Caco-2 (cell line): Measurements from ENCODE around the gene CST7. TPM values are rescaled to one million over a fixed set of nuclear protein-coding genes. Genes with fewer than 3 reads are reported as not detected.

Experiments
- BruUV-seq: library from RNA; stranded (reverse); fragments of 400-500 nt; replicated peaks from 2 replicates; lab custom pipeline; 2021; lab: Mats Ljungman, UMichigan
- CTCF ChIA-PET: fragments of 300-600 bp; sonication (Branson Sonifier 250); formaldehyde crosslinking; loops from one replicate; lab custom pipeline; 2022; ENCODE audit warnings: antibody characterized with exemption; lab: Charles Lee
- POLR2A ChIA-PET: fragments of 300-600 bp; sonication (Branson Sonifier 250); formaldehyde crosslinking; loops from one replicate; lab custom pipeline; 2022; ENCODE audit warnings: antibody characterized with exemption; lab: Charles Lee
- DNase-seq, 2 experiments: peaks; one replicate each; pipeline versions ENCODE4 v3.0.0 to v3.0.0-alpha.2; 2020 to 2022
- H3K27me3 ChIP-seq: replicated peaks from 2 replicates; pipeline ENCODE4 v1.6.0; 2011; ENCODE audit warnings: low read length; ENCODE audit not compliant: control insufficient read depth, insufficient read depth
- H3K36me3 ChIP-seq: 2 replicates; pipeline ENCODE4 v1.5.1; 2011; ENCODE audit warnings: low read length; ENCODE audit not compliant: control insufficient read depth, insufficient read depth
- H3K4me1 ChIP-seq: fragments of 250-450 bp; sonication (Bioruptor Pico); 2 replicates; pipeline ENCODE4 v1.5.1; 2020; ENCODE audit warnings: mild to moderate bottlenecking
- H3K4me3 ChIP-seq: 2 replicates; pipeline ENCODE4 v1.5.1; 2011; ENCODE audit warnings: low read depth, mild to moderate bottlenecking, control low read depth, low read length
- H3K9me3 ChIP-seq: fragments of 250-450 bp; sonication (Bioruptor Pico); 2 replicates; pipeline ENCODE4 v1.5.1; 2020; ENCODE audit warnings: mild to moderate bottlenecking, moderate library complexity
- H3K27ac Mint-ChIP-seq: one replicate; pipeline ENCODE4 v1.8.0; 2022; ENCODE audit warnings: mixed read lengths; ENCODE audit not compliant: unreplicated experiment
- H3K27me3 Mint-ChIP-seq: one replicate; pipeline ENCODE4 v1.8.0; 2022; ENCODE audit warnings: mixed read lengths; ENCODE audit not compliant: insufficient read depth, unreplicated experiment
- H3K36me3 Mint-ChIP-seq: one replicate; pipeline ENCODE4 v1.8.0; 2022; ENCODE audit warnings: mild to moderate bottlenecking, mixed read lengths; ENCODE audit not compliant: insufficient read depth, unreplicated experiment
- H3K4me1 Mint-ChIP-seq: one replicate; pipeline ENCODE4 v1.8.0; 2022; ENCODE audit warnings: low read depth, mixed read lengths; ENCODE audit not compliant: unreplicated experiment
- H3K4me3 Mint-ChIP-seq: one replicate; pipeline ENCODE4 v1.8.0; 2022; ENCODE audit warnings: mild to moderate bottlenecking, moderate library complexity, mixed read lengths; ENCODE audit not compliant: unreplicated experiment
- H3K9me3 Mint-ChIP-seq: one replicate; pipeline ENCODE4 v1.8.0; 2022; ENCODE audit warnings: mixed read lengths; ENCODE audit not compliant: unreplicated experiment
- CTCF ChIP-seq, 2 experiments: fragments of 200-600 bp in 1 of 2; IDR thresholded peaks; 1 replicate in 1 of 2; 2 replicates in 1 of 2; pipeline versions ENCODE4 v1.5.1 to v1.8.0; 2011 to 2022; ENCODE audit warnings: antibody characterized with exemption in 1 of 2, control low read depth in 1 of 2, inconsistent platforms in 1 of 2, low read depth in 1 of 2, low read length in 1 of 2, mild to moderate bottlenecking in 1 of 2, moderate library complexity in 1 of 2; ENCODE audit not compliant: insufficient read depth in 1 of 2, severe bottlenecking in 1 of 2, unreplicated experiment in 1 of 2
- intact Hi-C: fragments of 100-400 bp; cut with micrococcal nuclease; formaldehyde crosslinking; loops from one replicate; pipeline ENCODE4 v1.10.0; 2022; ENCODE audit not compliant: unreplicated experiment
- total RNA-seq: library from RNA; stranded (reverse); gene quantifications from 2 replicates; pipeline ENCODE4 v1.2.3, GENCODE V29; 2022

The CST7 gene
- total RNA-seq, 1 experiment from 2014 or later: not detected

- no peak for DNase-seq
- no peaks in the 10 kb centered on the region for H3K36me3 ChIP-seq
- Mint-ChIP-seq H3K4me1 (peaks cover 35% of the 10 kb centered on the region), H3K4me3 (peak overlapping the region; percentile 93), H3K27ac (peak overlapping the region; percentile 95), H3K27me3 (no peaks in the 10 kb centered on the region), H3K36me3 (peaks cover 21% of the 10 kb centered on the region), H3K9me3 (no peaks in the 10 kb centered on the region)
- ChIA-PET CTCF (interaction anchor here (0.7 to 4.3 kb wide), 9 partner anchors 15 to 302 kb away, joined by 3 to 44 read pairs (median 3); partner anchors contain the start of gene ACSS1), POLR2A (interaction anchor here (0.7 kb wide), 1 partner anchor 71 kb away, joined by 3 read pairs; no protein-coding TSS in a partner anchor)
- no peaks in the 10 kb centered on the region for H3K9me3 ChIP-seq
- no TSS peak for BruUV-seq
- intact Hi-C loops: loop anchor here (2.0 to 10.0 kb wide), 3 partner anchors 253 to 411 kb away; partner anchors contain the start of genes GINS1 and PYGB
- peaks cover 34% of the 10 kb centered on the region for H3K4me1 ChIP-seq
- TF ChIP-seq CTCF (IDR thresholded peaks at IDR 0.05; ENCODE audit: insufficient read depth in 1 of 2, low read depth in 1 of 2, low read length in 1 of 2, severe bottlenecking in 1 of 2, unreplicated experiment in 1 of 2): no peak
- H3K27me3 ChIP-seq: no peaks in the 10 kb centered on the region
- H3K4me3 ChIP-seq: no peak overlapping the region
Observed at GRCh38 chr20:24994186-24994465, 45.1 kb downstream of the CST7 start.

GRCh38 chr20:24994470-24995368 is 45.6 kb downstream of the CST7 start:
- H3K36me3 Mint-ChIP-seq: peaks cover 20% of the 10 kb centered on the region
- no peaks in the 10 kb centered on the region for H3K9me3 Mint-ChIP-seq
- H3K27me3 Mint-ChIP-seq: no peaks in the 10 kb centered on the region
- BruUV-seq: no TSS peak
- intact Hi-C loops: loop anchor here (1.0 to 10.0 kb wide), 5 partner anchors 72 to 410 kb away; partner anchors contain the start of genes GINS1 and PYGB
- no peak overlapping the region for H3K4me3 Mint-ChIP-seq
- POLR2A ChIA-PET: no interaction called here
- CTCF ChIA-PET: interaction anchor here (0.6 to 4.3 kb wide), 10 partner anchors 15 to 253 kb away, joined by 3 to 44 read pairs (median 3); partner anchors contain the start of gene ENTPD6
- Histone ChIP-seq H3K36me3 (no peaks in the 10 kb centered on the region), H3K4me1 (peaks cover 34% of the 10 kb centered on the region), H3K4me3 (no peak overlapping the region), H3K27me3 (no peaks in the 10 kb centered on the region), H3K9me3 (no peaks in the 10 kb centered on the region)
- peak; percentile 96 for TF ChIP-seq CTCF (IDR thresholded peaks at IDR 0.05; ENCODE audit: insufficient read depth in 1 of 2, low read depth in 1 of 2, low read length in 1 of 2, severe bottlenecking in 1 of 2, unreplicated experiment in 1 of 2)
- peaks cover 35% of the 10 kb centered on the region for H3K4me1 Mint-ChIP-seq
- H3K27ac Mint-ChIP-seq: peak overlapping the region; percentile 95
- peak; percentile 78 to 89 for DNase-seq

GRCh38 chr20:24995741-24996448 is 46.8 kb downstream of the CST7 start:
- H3K4me3 ChIP-seq: no peak overlapping the region
- Mint-ChIP-seq H3K9me3 (no peaks in the 10 kb centered on the region), H3K27me3 (no peaks in the 10 kb centered on the region), H3K4me1 (peaks cover 28% of the 10 kb centered on the region), H3K27ac (no peak overlapping the region), H3K4me3 (no peak overlapping the region), H3K36me3 (peaks cover 12% of the 10 kb centered on the region)
- H3K27me3 ChIP-seq: no peaks in the 10 kb centered on the region
- H3K36me3 ChIP-seq: no peaks in the 10 kb centered on the region
- TF ChIP-seq CTCF (IDR thresholded peaks at IDR 0.05; ENCODE audit: insufficient read depth in 1 of 2, low read depth in 1 of 2, low read length in 1 of 2, severe bottlenecking in 1 of 2, unreplicated experiment in 1 of 2): no peak
- BruUV-seq: no TSS peak
- no peak for DNase-seq
- CTCF ChIA-PET: interaction anchor here (0.7 to 4.3 kb wide), 5 partner anchors 63 to 251 kb away, joined by 3 to 44 read pairs (median 4); partner anchors contain the start of gene ENTPD6
- POLR2A ChIA-PET: no interaction called here
- no peaks in the 10 kb centered on the region for H3K9me3 ChIP-seq
- intact Hi-C loops: loop anchor here (1.0 to 10.0 kb wide), 4 partner anchors 70 to 409 kb away; partner anchors contain the start of gene GINS1
- H3K4me1 ChIP-seq: peaks cover 30% of the 10 kb centered on the region
